ENCODE measurements around the gene GPX3. TPM values are rescaled to one million over a fixed set of nuclear protein-coding genes. Genes with fewer than 3 reads are reported as not detected.

The GPX3 gene
- total and polyA plus RNA-seq, 4 donors: 22.7 to 42.0 (median 33.6) TPM

DNA sequence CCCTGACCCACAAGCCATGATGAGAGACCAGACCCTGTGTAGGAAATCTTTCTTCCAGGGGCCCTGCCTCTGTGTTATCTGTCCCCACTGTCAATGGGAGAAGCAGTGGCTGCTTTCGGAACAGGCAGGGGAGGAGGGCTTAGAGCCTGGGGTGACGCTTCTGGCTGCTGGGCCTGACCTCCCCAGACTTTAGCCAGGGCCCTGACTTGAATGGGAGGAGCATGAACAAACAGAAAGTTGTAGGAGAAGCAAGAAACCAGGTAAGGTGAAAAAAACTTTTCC is 12.2 kb upstream of the GPX3 start:
- H3K9me3 ChIP-seq (ENCODE audit: control insufficient read depth, insufficient read depth, low read length): no peaks in the 10 kb centered on the region

DNA sequence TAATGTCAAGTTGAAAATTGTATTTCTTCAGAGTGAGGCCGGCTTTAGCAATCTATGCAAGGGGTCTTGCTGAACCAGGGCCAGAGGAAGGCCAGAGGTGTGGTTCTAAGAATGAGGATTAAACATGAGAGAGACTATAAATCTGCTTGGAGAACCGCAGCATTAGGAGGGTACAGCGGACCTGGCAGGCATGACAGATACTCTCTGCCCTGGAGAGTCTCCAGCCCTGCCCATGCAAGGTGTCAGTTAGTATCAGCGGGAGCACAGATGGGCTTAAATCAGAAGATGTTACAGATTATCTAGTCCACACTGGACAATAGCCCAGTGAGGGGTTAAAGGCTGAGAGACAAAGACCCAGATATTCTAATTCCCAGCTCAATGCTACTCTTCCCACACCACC is 11.5 kb upstream of the GPX3 start:
- no peak overlapping the region for H3K4me3 ChIP-seq (ENCODE audit: low read depth, low read length)
- DNase-seq (ENCODE audit: low read depth in 4 of 6, low spot score in 6 of 6): no peak
- no peaks in the 10 kb centered on the region for H3K9me3 ChIP-seq (ENCODE audit: control insufficient read depth, insufficient read depth, low read length)
- H3K27me3 ChIP-seq (ENCODE audit: control insufficient read depth, insufficient read depth, low read length): no peaks in the 10 kb centered on the region
- H3K4me1 ChIP-seq (ENCODE audit: control insufficient read depth, insufficient read depth, low read length): peaks cover 13% of the 10 kb centered on the region
- H3K27ac ChIP-seq (ENCODE audit: low read depth, low read length): no peak overlapping the region
- no peaks in the 10 kb centered on the region for H3K36me3 ChIP-seq (ENCODE audit: control insufficient read depth, insufficient read depth, low read length)
- 92% methylated on average over 3 of the region's 4 CpGs for WGBS (ENCODE audit: insufficient coverage)

More for the DNA sequence above, 12.2 kb upstream of the GPX3 start:
- no peaks in the 10 kb centered on the region for H3K36me3 ChIP-seq (ENCODE audit: control insufficient read depth, insufficient read depth, low read length)
- peaks cover 13% of the 10 kb centered on the region for H3K4me1 ChIP-seq (ENCODE audit: control insufficient read depth, insufficient read depth, low read length)
- no peaks in the 10 kb centered on the region for H3K27me3 ChIP-seq (ENCODE audit: control insufficient read depth, insufficient read depth, low read length)
- DNase-seq (ENCODE audit: low read depth in 4 of 6, low spot score in 6 of 6): no peak
- no peak overlapping the region for H3K27ac ChIP-seq (ENCODE audit: low read depth, low read length)
- no peak overlapping the region for H3K4me3 ChIP-seq (ENCODE audit: low read depth, low read length)
- 70% methylated on average over 2 of the region's 2 CpGs for WGBS (ENCODE audit: insufficient coverage)

DNA sequence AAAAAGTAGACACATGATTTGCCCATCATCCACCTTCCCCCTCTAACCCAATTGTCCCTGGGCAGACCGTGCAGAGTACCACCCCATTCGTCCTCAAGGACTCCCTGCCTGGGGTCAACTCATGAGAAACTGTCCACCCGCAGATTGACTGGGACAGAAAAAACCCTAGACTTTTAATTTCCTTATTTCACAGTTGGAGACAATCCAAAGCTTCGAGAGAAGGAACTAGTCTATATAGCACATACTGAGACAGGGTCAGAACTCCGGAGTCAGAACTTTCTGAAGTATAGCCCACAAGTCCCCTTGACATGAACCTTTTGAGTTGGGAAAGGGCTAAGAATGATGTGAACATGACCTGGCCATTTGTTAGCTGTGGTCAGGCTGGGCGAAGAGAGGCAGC is 7.5 kb upstream of the GPX3 start:
- DNase-seq (ENCODE audit: low read depth in 4 of 6, low spot score in 6 of 6): no peak
- 91% methylated on average over 3 of the region's 6 CpGs for WGBS (ENCODE audit: insufficient coverage)
- H3K27me3 ChIP-seq (ENCODE audit: control insufficient read depth, insufficient read depth, low read length): no peaks in the 10 kb centered on the region
- H3K4me1 ChIP-seq (ENCODE audit: control insufficient read depth, insufficient read depth, low read length): peaks cover 4% of the 10 kb centered on the region
- no peak overlapping the region for H3K27ac ChIP-seq (ENCODE audit: low read depth, low read length)
- no peak overlapping the region for H3K4me3 ChIP-seq (ENCODE audit: low read depth, low read length)
- no peaks in the 10 kb centered on the region for H3K36me3 ChIP-seq (ENCODE audit: control insufficient read depth, insufficient read depth, low read length)
- no peaks in the 10 kb centered on the region for H3K9me3 ChIP-seq (ENCODE audit: control insufficient read depth, insufficient read depth, low read length)

DNA sequence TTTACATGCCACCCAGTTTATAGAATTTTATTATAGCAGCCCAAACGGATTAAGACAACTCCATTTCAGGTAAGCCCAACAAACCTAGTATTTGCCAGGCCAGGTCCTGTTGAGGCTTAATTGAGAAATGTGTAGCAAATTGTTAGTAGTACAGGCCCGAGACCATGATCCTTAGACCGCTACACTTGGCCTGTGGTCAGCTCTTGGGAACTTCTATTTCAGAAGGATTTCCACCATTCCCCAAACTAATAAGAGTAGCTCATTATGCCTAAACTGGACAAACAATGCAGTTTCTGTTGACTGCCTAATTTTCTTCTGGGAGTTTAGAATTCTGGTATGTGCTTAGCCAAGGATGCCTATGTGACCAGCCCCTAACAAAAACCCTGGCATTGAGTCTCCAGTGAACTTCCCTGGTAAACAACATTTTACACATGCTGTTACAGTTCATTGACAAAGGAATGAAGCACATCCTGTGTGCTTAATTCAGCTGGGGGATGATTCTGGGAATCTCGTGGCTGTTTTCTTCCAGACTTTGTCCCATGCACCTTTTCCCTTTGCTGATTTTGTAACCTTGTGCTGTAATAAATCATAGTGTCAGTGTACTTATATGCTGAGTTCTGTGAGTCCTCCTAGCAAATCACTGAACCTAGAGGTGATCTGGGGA is 5.6 kb upstream of the GPX3 start:
- H3K27ac ChIP-seq (ENCODE audit: low read depth, low read length): no peak overlapping the region
- peak in 1 of 6 donors; percentile 39 for DNase-seq (ENCODE audit: low read depth in 4 of 6, low spot score in 6 of 6)
- no peaks in the 10 kb centered on the region for H3K4me1 ChIP-seq (ENCODE audit: control insufficient read depth, insufficient read depth, low read length)
- H3K36me3 ChIP-seq (ENCODE audit: control insufficient read depth, insufficient read depth, low read length): no peaks in the 10 kb centered on the region
- H3K9me3 ChIP-seq (ENCODE audit: control insufficient read depth, insufficient read depth, low read length): no peaks in the 10 kb centered on the region
- H3K4me3 ChIP-seq (ENCODE audit: low read depth, low read length): no peak overlapping the region
- no CpG with 5 or more reads among the region's 4 CpGs for WGBS (ENCODE audit: insufficient coverage)
- H3K27me3 ChIP-seq (ENCODE audit: control insufficient read depth, insufficient read depth, low read length): no peaks in the 10 kb centered on the region

DNA sequence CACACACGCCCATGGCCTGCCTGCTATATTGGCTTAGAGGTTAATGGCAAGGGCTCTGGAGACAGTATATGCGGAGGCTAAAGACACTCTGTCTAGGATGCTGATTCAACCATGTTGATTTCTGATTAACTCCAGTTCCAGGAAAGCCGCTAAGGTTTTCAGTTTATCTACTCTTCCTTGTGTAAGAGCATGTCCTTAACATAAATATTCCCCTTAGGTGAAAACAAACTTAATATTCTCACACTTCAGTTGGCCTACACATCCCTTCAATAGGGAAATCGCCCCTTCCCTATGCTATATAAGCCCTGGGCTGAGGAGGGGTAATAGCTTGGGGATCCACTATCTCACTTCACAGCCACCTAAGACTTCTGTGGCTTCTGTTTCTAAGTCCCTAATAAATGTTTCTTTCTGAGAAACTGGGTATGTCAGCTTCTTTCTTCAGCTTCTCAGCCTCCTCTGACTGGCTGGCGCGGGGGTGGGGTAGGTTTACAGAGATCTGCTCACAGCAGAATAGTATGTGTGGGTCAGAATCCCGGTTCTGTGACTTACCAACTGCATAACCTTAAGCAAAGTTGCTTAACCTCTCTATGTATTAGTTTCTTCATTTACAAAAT is 4.3 kb upstream of the GPX3 start:
- H3K4me3 ChIP-seq (ENCODE audit: low read depth, low read length): no peak overlapping the region
- no peak overlapping the region for H3K27ac ChIP-seq (ENCODE audit: low read depth, low read length)
- WGBS (ENCODE audit: insufficient coverage): 100% methylated on average over 3 of the region's 7 CpGs
- DNase-seq (ENCODE audit: low read depth in 4 of 6, low spot score in 6 of 6): no peak
- no peaks in the 10 kb centered on the region for H3K9me3 ChIP-seq (ENCODE audit: control insufficient read depth, insufficient read depth, low read length)
- H3K4me1 ChIP-seq (ENCODE audit: control insufficient read depth, insufficient read depth, low read length): peaks cover 11% of the 10 kb centered on the region
- H3K36me3 ChIP-seq (ENCODE audit: control insufficient read depth, insufficient read depth, low read length): no peaks in the 10 kb centered on the region
- H3K27me3 ChIP-seq (ENCODE audit: control insufficient read depth, insufficient read depth, low read length): no peaks in the 10 kb centered on the region

DNA sequence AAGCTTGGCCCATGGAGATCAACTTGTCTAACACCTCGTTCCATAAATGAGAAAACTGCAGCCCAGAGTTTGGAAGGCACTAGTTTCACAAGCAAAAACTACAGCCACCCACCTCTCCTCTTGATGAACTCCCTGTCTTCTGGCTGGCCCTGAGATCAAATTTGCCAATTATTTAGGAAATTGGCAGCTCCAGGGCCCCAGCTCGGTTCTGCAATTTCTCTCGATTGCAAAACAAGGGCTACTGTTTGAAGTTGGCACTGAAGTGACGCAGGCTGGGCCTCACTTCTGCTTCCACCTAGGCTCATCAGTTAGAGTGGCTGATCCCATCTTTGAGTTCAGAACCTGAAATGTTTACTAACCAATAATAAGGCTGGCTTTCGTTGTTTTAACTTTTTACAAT is 3.7 kb upstream of the GPX3 start:
- Histone ChIP-seq H3K9me3 (ENCODE audit: control insufficient read depth, insufficient read depth, low read length) (no peaks in the 10 kb centered on the region), H3K27ac (ENCODE audit: low read depth, low read length) (no peak overlapping the region), H3K36me3 (ENCODE audit: control insufficient read depth, insufficient read depth, low read length) (no peaks in the 10 kb centered on the region), H3K4me3 (ENCODE audit: low read depth, low read length) (no peak overlapping the region), H3K4me1 (ENCODE audit: control insufficient read depth, insufficient read depth, low read length) (peaks cover 12% of the 10 kb centered on the region), H3K27me3 (ENCODE audit: control insufficient read depth, insufficient read depth, low read length) (no peaks in the 10 kb centered on the region)
- no peak for DNase-seq (ENCODE audit: low read depth in 4 of 6, low spot score in 6 of 6)
- 67% methylated on average over 4 of the region's 5 CpGs for WGBS (ENCODE audit: insufficient coverage)

DNA sequence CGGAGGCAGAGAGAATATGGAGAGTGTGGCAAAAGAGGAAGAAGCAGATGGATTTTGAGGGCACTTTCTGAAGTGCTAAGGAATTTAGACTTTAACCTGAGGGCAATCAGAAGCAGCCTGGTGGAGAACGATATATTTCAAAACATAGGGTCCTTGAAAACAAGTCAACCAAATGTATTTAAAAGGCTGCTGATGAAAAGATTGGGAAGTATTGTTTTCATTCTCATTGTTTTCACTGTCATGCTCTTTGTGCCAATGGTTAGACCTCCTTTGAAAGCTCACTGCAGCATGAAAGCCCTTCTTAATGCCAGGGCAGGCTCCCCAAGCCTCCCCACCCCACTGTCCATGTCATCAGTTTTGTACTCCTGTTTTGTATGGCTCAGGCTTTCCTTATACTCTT is 2.5 kb upstream of the GPX3 start:
- Histone ChIP-seq H3K9me3 (ENCODE audit: control insufficient read depth, insufficient read depth, low read length) (no peaks in the 10 kb centered on the region), H3K4me3 (ENCODE audit: low read depth, low read length) (no peak overlapping the region), H3K27ac (ENCODE audit: low read depth, low read length) (no peak overlapping the region), H3K27me3 (ENCODE audit: control insufficient read depth, insufficient read depth, low read length) (no peaks in the 10 kb centered on the region), H3K36me3 (ENCODE audit: control insufficient read depth, insufficient read depth, low read length) (no peaks in the 10 kb centered on the region), H3K4me1 (ENCODE audit: control insufficient read depth, insufficient read depth, low read length) (peaks cover 12% of the 10 kb centered on the region)
- DNase-seq (ENCODE audit: low read depth in 4 of 6, low spot score in 6 of 6): no peak
- WGBS (ENCODE audit: insufficient coverage): 100% methylated on average over 1 of the region's 2 CpGs

DNA sequence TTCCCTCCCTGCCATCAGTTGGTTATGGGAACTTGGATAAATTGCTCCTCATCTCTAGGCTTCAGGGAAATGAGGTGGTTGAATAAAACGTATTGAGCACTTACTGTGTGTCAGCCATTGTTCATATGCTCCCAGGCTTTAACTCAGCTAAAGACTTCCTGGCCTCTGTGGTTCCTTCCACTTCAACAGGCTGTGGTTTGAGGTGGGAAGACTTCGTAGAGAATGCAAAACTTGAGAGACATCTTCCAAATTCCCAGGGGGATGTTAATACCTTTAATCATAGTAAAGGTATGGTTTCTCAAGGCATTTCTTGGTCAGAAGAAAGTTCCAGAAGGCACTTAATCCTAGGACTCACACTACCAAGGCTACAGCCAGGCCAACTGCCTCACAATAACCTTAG is 1.5 kb upstream of the GPX3 start:
- no peak overlapping the region for H3K4me3 ChIP-seq (ENCODE audit: low read depth, low read length)
- no peaks in the 10 kb centered on the region for H3K27me3 ChIP-seq (ENCODE audit: control insufficient read depth, insufficient read depth, low read length)
- DNase-seq (ENCODE audit: low read depth in 4 of 6, low spot score in 6 of 6): no peak
- no peaks in the 10 kb centered on the region for H3K36me3 ChIP-seq (ENCODE audit: control insufficient read depth, insufficient read depth, low read length)
- no peak overlapping the region for H3K27ac ChIP-seq (ENCODE audit: low read depth, low read length)
- WGBS (ENCODE audit: insufficient coverage): no CpG with 5 or more reads among the region's 2 CpGs
- H3K4me1 ChIP-seq (ENCODE audit: control insufficient read depth, insufficient read depth, low read length): peaks cover 12% of the 10 kb centered on the region
- no peaks in the 10 kb centered on the region for H3K9me3 ChIP-seq (ENCODE audit: control insufficient read depth, insufficient read depth, low read length)

- 60% methylated on average over 1 of the region's 2 CpGs for WGBS (ENCODE audit: insufficient coverage)
- Histone ChIP-seq H3K4me3 (ENCODE audit: low read depth, low read length) (no peak overlapping the region), H3K4me1 (ENCODE audit: control insufficient read depth, insufficient read depth, low read length) (peaks cover 12% of the 10 kb centered on the region), H3K27ac (ENCODE audit: low read depth, low read length) (no peak overlapping the region), H3K36me3 (ENCODE audit: control insufficient read depth, insufficient read depth, low read length) (no peaks in the 10 kb centered on the region), H3K27me3 (ENCODE audit: control insufficient read depth, insufficient read depth, low read length) (no peaks in the 10 kb centered on the region), H3K9me3 (ENCODE audit: control insufficient read depth, insufficient read depth, low read length) (no peaks in the 10 kb centered on the region)
- DNase-seq (ENCODE audit: low read depth in 4 of 6, low spot score in 6 of 6): no peak
Observed at GRCh38 chr5:151019331-151019730, 1.1 kb upstream of the GPX3 start.

GRCh38 chr5:151021746-151022145 is 1.4 kb downstream of the GPX3 start:
- Histone ChIP-seq H3K27ac (ENCODE audit: low read depth, low read length) (no peak overlapping the region), H3K36me3 (ENCODE audit: control insufficient read depth, insufficient read depth, low read length) (peaks cover 8% of the 10 kb centered on the region), H3K4me1 (ENCODE audit: control insufficient read depth, insufficient read depth, low read length) (peaks cover 12% of the 10 kb centered on the region), H3K27me3 (ENCODE audit: control insufficient read depth, insufficient read depth, low read length) (no peaks in the 10 kb centered on the region), H3K9me3 (ENCODE audit: control insufficient read depth, insufficient read depth, low read length) (no peaks in the 10 kb centered on the region), H3K4me3 (ENCODE audit: low read depth, low read length) (no peak overlapping the region)
- 100% methylated on average over 5 of the region's 6 CpGs for whole genome bisulfite sequencing (ENCODE audit: insufficient coverage)
- no peak for DNase-seq (ENCODE audit: low read depth in 4 of 6, low spot score in 6 of 6)

Data from spinal cord (tissue), 10 donors.